H9 (cell line): ENCODE data around the gene STAP2. TPM values are rescaled to one million over a fixed set of nuclear protein-coding genes. Genes with fewer than 3 reads are reported as not detected.

Experiments used
- DNase-seq: peaks from one replicate; pipeline ENCODE4 v3.0.0-alpha.2; 2017
- H2AFZ ChIP-seq: one replicate; pipeline ENCODE4 v1.6.1; 2013; ENCODE audit warnings: mild to moderate bottlenecking, low read length, control low read depth, moderate library complexity
- H2AK5ac ChIP-seq: 2 replicates; pipeline ENCODE4 v1.6.1; 2013; ENCODE audit warnings: low read length, control low read depth, mixed read lengths; ENCODE audit not compliant: insufficient read length
- H2BK120ac ChIP-seq: one replicate; pipeline ENCODE4 v1.6.1; 2013; ENCODE audit warnings: low read depth, mild to moderate bottlenecking, low read length, control low read depth, inconsistent platforms; ENCODE audit not compliant: poor library complexity, severe bottlenecking
- H2BK12ac ChIP-seq: 2 replicates; pipeline ENCODE4 v1.6.1; 2013; ENCODE audit warnings: low read length, control low read depth, mixed read lengths, low read depth; ENCODE audit not compliant: insufficient read length
- H2BK15ac ChIP-seq: 2 replicates; pipeline ENCODE4 v1.6.1; 2013; ENCODE audit warnings: low read depth, low read length, control low read depth
- H2BK20ac ChIP-seq: one replicate; pipeline ENCODE4 v1.6.1; 2013; ENCODE audit warnings: low read depth, mild to moderate bottlenecking, low read length, control low read depth, inconsistent platforms; ENCODE audit not compliant: poor library complexity, severe bottlenecking
- H2BK5ac ChIP-seq: 2 replicates; pipeline ENCODE4 v1.6.1; 2013; ENCODE audit warnings: low read length, control low read depth, mixed read lengths; ENCODE audit not compliant: insufficient read length
- H3K14ac ChIP-seq: 2 replicates; pipeline ENCODE4 v1.6.1; 2013; ENCODE audit warnings: low read length, control low read depth; ENCODE audit not compliant: insufficient read depth
- H3K18ac ChIP-seq: 2 replicates; pipeline ENCODE4 v1.6.1; 2013; ENCODE audit warnings: low read depth, mild to moderate bottlenecking, mixed read lengths, low read length, control low read depth; ENCODE audit not compliant: insufficient read length
- H3K23ac ChIP-seq: 2 replicates; pipeline ENCODE4 v1.6.1; 2013; ENCODE audit warnings: low read length, control low read depth, mixed read lengths, low read depth; ENCODE audit not compliant: insufficient read length
- H3K23me2 ChIP-seq: 2 replicates; pipeline ENCODE4 v1.6.1; 2013; ENCODE audit warnings: low read depth, mild to moderate bottlenecking, mixed read lengths, low read length, control low read depth; ENCODE audit not compliant: insufficient read length, poor library complexity, severe bottlenecking
- H3K27ac ChIP-seq: 2 replicates; pipeline ENCODE4 v1.5.1; 2013; ENCODE audit warnings: low read length, control low read depth, mixed read lengths, low read depth; ENCODE audit not compliant: insufficient read length
- H3K27me3 ChIP-seq: 2 replicates; pipeline ENCODE4 v1.6.1; 2013; ENCODE audit warnings: low read length, control low read depth, inconsistent platforms; ENCODE audit not compliant: insufficient read depth
- H3K4ac ChIP-seq: 2 replicates; pipeline ENCODE4 v1.6.1; 2013; ENCODE audit warnings: low read depth, mild to moderate bottlenecking, control low read depth, inconsistent platforms, low read length, moderate library complexity
- H3K4me1 ChIP-seq: 2 replicates; pipeline ENCODE4 v1.6.1; 2013; ENCODE audit warnings: low read length, control low read depth, inconsistent platforms; ENCODE audit not compliant: insufficient read depth
- H3K4me2 ChIP-seq: 2 replicates; pipeline ENCODE4 v1.6.1; 2013; ENCODE audit warnings: low read length, control low read depth, mixed read lengths; ENCODE audit not compliant: insufficient read length, insufficient read depth
- H3K56ac ChIP-seq: 2 replicates; pipeline ENCODE4 v1.6.1; 2013; ENCODE audit warnings: low read depth, mild to moderate bottlenecking, mixed read lengths, low read length, control low read depth; ENCODE audit not compliant: insufficient read length
- H3K79me1 ChIP-seq: 2 replicates; pipeline ENCODE4 v1.6.1; 2013; ENCODE audit warnings: low read depth, mild to moderate bottlenecking, moderate library complexity, low read length, control low read depth, inconsistent platforms; ENCODE audit not compliant: insufficient read depth, poor library complexity, severe bottlenecking
- H3K79me2 ChIP-seq: 2 replicates; pipeline ENCODE4 v1.6.1; 2013; ENCODE audit warnings: low read length, control low read depth, inconsistent platforms; ENCODE audit not compliant: insufficient read depth
- H3K9ac ChIP-seq: 2 replicates; pipeline ENCODE4 v1.6.1; 2013; ENCODE audit warnings: low read length, control low read depth, mixed read lengths; ENCODE audit not compliant: insufficient read length; ENCODE audit errors: extremely low read depth
- H3K9me3 ChIP-seq: one replicate; pipeline ENCODE4 v1.6.1; 2013; ENCODE audit warnings: low read depth, low read length, inconsistent platforms; ENCODE audit not compliant: control insufficient read depth
- H3T11ph ChIP-seq: one replicate; pipeline ENCODE4 v1.6.1; 2013; ENCODE audit warnings: mild to moderate bottlenecking, low read length, control low read depth, inconsistent platforms
- H4K20me1 ChIP-seq: one replicate; pipeline ENCODE4 v1.6.1; 2013; ENCODE audit not compliant: control insufficient read depth, insufficient read length, insufficient read depth
- H4K5ac ChIP-seq: 2 replicates; pipeline ENCODE4 v1.6.1; 2013; ENCODE audit warnings: low read depth, mild to moderate bottlenecking, mixed read lengths, low read length, control low read depth; ENCODE audit not compliant: insufficient read length
- H4K8ac ChIP-seq: replicated peaks from 2 replicates; pipeline ENCODE4 v1.6.1; 2013; ENCODE audit warnings: low read length, control low read depth, mixed read lengths, low read depth; ENCODE audit not compliant: insufficient read length
- H4K91ac ChIP-seq: 2 replicates; pipeline ENCODE4 v1.6.1; 2013; ENCODE audit warnings: low read depth, mild to moderate bottlenecking, moderate library complexity, mixed read lengths, low read length, control low read depth; ENCODE audit not compliant: insufficient read length
- H3K27ac Mint-ChIP-seq, 3 experiments: 2 replicates in 2 of 3; 3 replicates in 1 of 3; pipeline ENCODE4 v1.8.0; 2020 to 2021; ENCODE audit warnings: mixed read lengths in 3 of 3, mild to moderate bottlenecking in 1 of 3, moderate library complexity in 1 of 3
- H3K27me3 Mint-ChIP-seq: 2 replicates; pipeline ENCODE4 v1.8.0; 2021; ENCODE audit warnings: low read depth, mild to moderate bottlenecking, moderate library complexity, mixed read lengths
- H3K36me3 Mint-ChIP-seq, 3 experiments: 2 replicates in 2 of 3; 3 replicates in 1 of 3; pipeline ENCODE4 v1.8.0; 2020 to 2021; ENCODE audit warnings: low read depth in 3 of 3, mixed read lengths in 3 of 3; ENCODE audit not compliant: insufficient read depth in 1 of 3
- H3K4me1 Mint-ChIP-seq, 2 experiments: 2 replicates each; pipeline ENCODE4 v1.8.0; 2020; ENCODE audit warnings: mixed read lengths in 2 of 2
- H3K4me3 Mint-ChIP-seq, 2 experiments: 2 replicates in 1 of 2; 3 replicates in 1 of 2; pipeline ENCODE4 v1.8.0; 2020 to 2021; ENCODE audit warnings: mild to moderate bottlenecking in 2 of 2, mixed read lengths in 2 of 2, moderate library complexity in 1 of 2
- H3K9me3 Mint-ChIP-seq, 2 experiments: 2 replicates in 1 of 2; 3 replicates in 1 of 2; pipeline ENCODE4 v1.8.0; 2020; ENCODE audit warnings: mild to moderate bottlenecking in 2 of 2, mixed read lengths in 2 of 2, moderate library complexity in 1 of 2
- CTCF ChIP-seq: fragments of 200-600 bp; sonication (generic); conservative IDR thresholded peaks from 3 replicates; pipeline ENCODE4 v1.8.0; 2021; ENCODE audit warnings: antibody characterized with exemption, mild to moderate bottlenecking
- WGBS: extraction: QIAGEN DNeasy Blood & Tissue Kit; methylation state at CpG from one replicate; pipeline ENCODE4 v1.1.7; 2013; ENCODE audit warnings: missing lambda C conversion rate, low lambda C conversion rate, mixed read lengths; ENCODE audit not compliant: insufficient read length; ENCODE audit errors: extremely low coverage; 5-methylcytosine and 5-hydroxymethylcytosine counted together
- total RNA-seq: library from RNA; stranded (reverse); gene quantifications from 2 replicates; pipeline ENCODE4 v1.2.1, GENCODE V29; 2021

Gene STAP2
- total RNA-seq, 1 experiment from 2014 or later: 20.2 TPM

GRCh38 chr19:4294389-4294788 lies 44.2 kb downstream of the STAP2 start:
- no peak overlapping the region for H4K5ac ChIP-seq
- no peak overlapping the region for H2BK15ac ChIP-seq
- H3K4me1 Mint-ChIP-seq: peaks cover 5 to 14% of the 10 kb centered on the region in 2 experiments
- H3K27ac ChIP-seq: no peak overlapping the region
- no peak for TF ChIP-seq CTCF
- H3K27me3 Mint-ChIP-seq: peaks cover 15% of the 10 kb centered on the region
- no peak overlapping the region for H3K9ac ChIP-seq
- no peak overlapping the region for H3K4ac ChIP-seq
- no peak overlapping the region for H4K8ac ChIP-seq
- H4K20me1 ChIP-seq: no peaks in the 10 kb centered on the region
- no peak overlapping the region for H4K91ac ChIP-seq
- H3K27me3 ChIP-seq: no peaks in the 10 kb centered on the region
- no CpG with 5 or more reads among the region's 10 CpGs for WGBS
- no peak overlapping the region for H3K18ac ChIP-seq
- no peak overlapping the region for H2AK5ac ChIP-seq
- H3K4me2 ChIP-seq: no peak overlapping the region
- H3K79me2 ChIP-seq: no peaks in the 10 kb centered on the region
- no peak overlapping the region for H3K56ac ChIP-seq
- no peak overlapping the region for H3T11ph ChIP-seq
- no peak overlapping the region for H2BK20ac ChIP-seq
- DNase-seq: no peak
- peak overlapping the region in 1 of 3 experiments; percentile 69; a peak in 2 of 7 replicates for H3K27ac Mint-ChIP-seq
- no peak overlapping the region for H3K23ac ChIP-seq
- H2AFZ ChIP-seq: no peak overlapping the region
- no peaks in the 10 kb centered on the region for H3K4me1 ChIP-seq
- no peaks in the 10 kb centered on the region for H3K9me3 Mint-ChIP-seq
- H2BK12ac ChIP-seq: no peak overlapping the region
- no peaks in the 10 kb centered on the region for H3K23me2 ChIP-seq
- no peak overlapping the region for H2BK120ac ChIP-seq
- H2BK5ac ChIP-seq: no peak overlapping the region
- no peak overlapping the region for H3K14ac ChIP-seq
- H3K9me3 ChIP-seq: no peaks in the 10 kb centered on the region
- peak overlapping the region in 1 of 2 experiments; percentile 45; a peak in 1 of 5 replicates for H3K4me3 Mint-ChIP-seq
- H3K36me3 Mint-ChIP-seq: no peaks in the 10 kb centered on the region
- H3K79me1 ChIP-seq: no peaks in the 10 kb centered on the region
